GM13977 (cell line): Measurements from ENCODE around the gene PLA2G4D.

ENCODE experiments used
- DNase-seq: peaks from one replicate; pipeline ENCODE4 v3.0.0; 2012; ENCODE audit warnings: low spot score
- in situ Hi-C: fragments of 300-500 bp; cut with MboI; formaldehyde crosslinking; loops from one replicate; pipeline ENCODE4 v1.12.0; 2022; ENCODE audit warnings: low sequenced_read_pairs, low pct_unique_long_range_greater_than_20kb, mixed read lengths, inconsistent platforms; ENCODE audit not compliant: unreplicated experiment
- TF ChIP-seq, protein P1 (sequence below): IDR thresholded peaks from 2 replicates; pipeline ENCODE4 v1.5.1; 2012; ENCODE audit warnings: mild to moderate bottlenecking, control low read depth; ENCODE audit not compliant: insufficient read depth; ENCODE audit errors: extremely low read depth, missing control alignments

The PLA2G4D gene

GRCh38 chr15:42068601-42069000 lies 25.8 kb downstream of the PLA2G4D start:
- TF ChIP-seq, protein P1, sequence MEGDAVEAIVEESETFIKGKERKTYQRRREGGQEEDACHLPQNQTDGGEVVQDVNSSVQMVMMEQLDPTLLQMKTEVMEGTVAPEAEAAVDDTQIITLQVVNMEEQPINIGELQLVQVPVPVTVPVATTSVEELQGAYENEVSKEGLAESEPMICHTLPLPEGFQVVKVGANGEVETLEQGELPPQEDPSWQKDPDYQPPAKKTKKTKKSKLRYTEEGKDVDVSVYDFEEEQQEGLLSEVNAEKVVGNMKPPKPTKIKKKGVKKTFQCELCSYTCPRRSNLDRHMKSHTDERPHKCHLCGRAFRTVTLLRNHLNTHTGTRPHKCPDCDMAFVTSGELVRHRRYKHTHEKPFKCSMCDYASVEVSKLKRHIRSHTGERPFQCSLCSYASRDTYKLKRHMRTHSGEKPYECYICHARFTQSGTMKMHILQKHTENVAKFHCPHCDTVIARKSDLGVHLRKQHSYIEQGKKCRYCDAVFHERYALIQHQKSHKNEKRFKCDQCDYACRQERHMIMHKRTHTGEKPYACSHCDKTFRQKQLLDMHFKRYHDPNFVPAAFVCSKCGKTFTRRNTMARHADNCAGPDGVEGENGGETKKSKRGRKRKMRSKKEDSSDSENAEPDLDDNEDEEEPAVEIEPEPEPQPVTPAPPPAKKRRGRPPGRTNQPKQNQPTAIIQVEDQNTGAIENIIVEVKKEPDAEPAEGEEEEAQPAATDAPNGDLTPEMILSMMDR, result no peak
- in situ Hi-C loops, result loop anchor here (10.0 kb wide), 1 partner anchor 66 kb away; no protein-coding TSS in a partner anchor
- no peak for DNase-seq

DNA sequence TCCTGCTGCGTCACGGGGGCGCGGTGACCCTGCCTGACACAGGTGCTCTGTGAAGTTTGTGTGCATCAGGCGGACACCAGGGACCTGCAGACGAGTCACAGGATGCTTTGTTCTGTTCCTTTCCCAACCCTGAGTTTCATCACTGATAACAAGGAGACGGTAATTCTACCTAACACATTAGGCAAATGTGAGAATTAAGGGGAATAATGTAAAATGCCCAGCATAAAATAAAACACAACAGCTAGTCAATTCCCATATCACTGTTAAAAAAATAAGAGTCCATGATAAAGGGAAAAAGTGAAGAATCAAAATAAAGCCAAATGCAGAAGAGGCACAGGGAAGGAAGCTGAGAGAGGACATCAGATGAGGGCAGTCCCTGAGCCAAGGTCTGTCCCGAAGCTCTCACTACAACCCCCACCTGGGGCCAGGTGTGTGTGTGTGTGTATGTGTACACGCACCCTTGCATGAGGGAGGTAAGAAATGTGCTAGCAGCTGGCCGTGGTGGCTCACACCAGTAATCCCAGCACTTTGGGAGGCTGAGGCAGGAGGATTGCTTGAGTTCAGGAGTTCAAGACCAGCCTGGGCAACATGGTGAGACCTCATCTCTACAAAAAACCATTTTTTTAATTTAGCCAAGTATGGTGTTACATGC lies 27.5 kb downstream of the PLA2G4D start:
- in situ Hi-C loops, result loop anchor here (10.0 kb wide), 1 partner anchor 68 kb away; no protein-coding TSS in a partner anchor
- TF ChIP-seq, protein P1, result no peak

GRCh38 chr15:42065468-42065867 lies 28.9 kb downstream of the PLA2G4D start:
- TF ChIP-seq, protein P1, result no peak
- no peak for DNase-seq
- in situ Hi-C loops, result loop anchor here (10.0 kb wide), 1 partner anchor 69 kb away; no protein-coding TSS in a partner anchor

More for the DNA sequence above, 27.5 kb downstream of the PLA2G4D start:
- DNase-seq, result no peak

DNA sequence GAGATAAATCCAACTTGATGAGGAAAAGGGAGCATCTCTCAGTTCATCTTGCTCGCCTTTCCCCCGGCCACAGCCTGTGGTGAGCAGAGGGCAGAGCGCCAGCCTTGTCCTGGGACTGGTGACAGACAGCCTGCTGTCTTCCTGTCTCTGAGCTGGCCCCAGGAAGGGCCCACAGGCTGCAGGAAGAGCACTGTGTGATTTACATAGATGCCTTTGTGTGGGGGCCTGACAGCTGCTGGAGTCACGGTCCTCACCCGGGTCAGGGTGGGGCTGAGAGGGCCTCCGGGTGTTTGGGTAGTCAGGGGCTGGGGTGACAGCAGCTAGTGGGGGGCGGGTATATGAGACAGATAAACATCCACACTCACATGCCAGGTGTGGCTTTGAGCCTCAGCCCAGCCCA lies 29.3 kb downstream of the PLA2G4D start:
- TF ChIP-seq, protein P1, result no peak
- no peak for DNase-seq
- in situ Hi-C loops, result loop anchor here (10.0 kb wide), 1 partner anchor 70 kb away; no protein-coding TSS in a partner anchor

GRCh38 chr15:42064271-42064670 lies 30.1 kb downstream of the PLA2G4D start:
- in situ Hi-C loops, result loop anchor here (5.0 to 10.0 kb wide), 2 partner anchors 71 to 72 kb away; no protein-coding TSS in a partner anchor
- TF ChIP-seq, protein P1, result no peak
- no peak for DNase-seq

DNA sequence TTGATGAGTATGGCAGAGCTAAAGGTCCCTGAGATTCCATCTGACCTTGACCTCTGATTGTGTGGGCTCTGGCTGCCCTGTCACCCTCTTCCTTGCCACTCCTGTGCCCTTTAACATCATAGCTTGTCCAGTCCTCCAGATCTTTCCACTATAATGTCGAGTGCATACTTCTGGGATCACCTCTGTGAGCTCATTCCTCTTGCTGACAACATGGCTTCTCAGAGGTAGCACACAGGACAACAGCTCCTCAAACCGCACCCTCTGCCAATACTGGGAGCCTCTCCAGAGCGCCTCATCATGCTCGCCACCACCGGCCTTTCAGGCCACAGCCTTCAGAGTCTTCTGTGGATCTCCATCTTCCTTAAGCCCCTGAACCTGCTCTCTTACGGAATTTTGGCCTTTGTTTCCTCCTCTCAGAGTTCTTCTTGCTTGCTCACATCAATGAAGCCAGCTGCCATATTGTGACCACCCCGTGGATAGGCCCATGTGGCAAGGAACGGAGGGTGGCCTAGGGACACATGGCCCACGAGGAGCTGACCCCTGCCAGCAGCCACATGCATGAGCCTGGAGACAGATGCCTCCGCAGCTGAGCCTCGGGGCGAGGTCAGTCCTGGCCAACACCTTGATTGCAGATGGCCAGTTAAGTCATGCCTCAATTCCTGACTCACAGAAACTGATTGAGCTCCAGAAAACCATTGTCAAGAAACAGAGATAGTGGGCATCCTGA lies 31.1 kb downstream of the PLA2G4D start:
- TF ChIP-seq, protein P1, result no peak
- no peak for DNase-seq
- in situ Hi-C loops, result loop anchor here (5.0 to 10.0 kb wide), 2 partner anchors 71 to 72 kb away; no protein-coding TSS in a partner anchor
